Measurements from ENCODE around the gene RAB17.

Gene RAB17, protein sequence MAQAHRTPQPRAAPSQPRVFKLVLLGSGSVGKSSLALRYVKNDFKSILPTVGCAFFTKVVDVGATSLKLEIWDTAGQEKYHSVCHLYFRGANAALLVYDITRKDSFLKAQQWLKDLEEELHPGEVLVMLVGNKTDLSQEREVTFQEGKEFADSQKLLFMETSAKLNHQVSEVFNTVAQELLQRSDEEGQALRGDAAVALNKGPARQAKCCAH

DNA sequence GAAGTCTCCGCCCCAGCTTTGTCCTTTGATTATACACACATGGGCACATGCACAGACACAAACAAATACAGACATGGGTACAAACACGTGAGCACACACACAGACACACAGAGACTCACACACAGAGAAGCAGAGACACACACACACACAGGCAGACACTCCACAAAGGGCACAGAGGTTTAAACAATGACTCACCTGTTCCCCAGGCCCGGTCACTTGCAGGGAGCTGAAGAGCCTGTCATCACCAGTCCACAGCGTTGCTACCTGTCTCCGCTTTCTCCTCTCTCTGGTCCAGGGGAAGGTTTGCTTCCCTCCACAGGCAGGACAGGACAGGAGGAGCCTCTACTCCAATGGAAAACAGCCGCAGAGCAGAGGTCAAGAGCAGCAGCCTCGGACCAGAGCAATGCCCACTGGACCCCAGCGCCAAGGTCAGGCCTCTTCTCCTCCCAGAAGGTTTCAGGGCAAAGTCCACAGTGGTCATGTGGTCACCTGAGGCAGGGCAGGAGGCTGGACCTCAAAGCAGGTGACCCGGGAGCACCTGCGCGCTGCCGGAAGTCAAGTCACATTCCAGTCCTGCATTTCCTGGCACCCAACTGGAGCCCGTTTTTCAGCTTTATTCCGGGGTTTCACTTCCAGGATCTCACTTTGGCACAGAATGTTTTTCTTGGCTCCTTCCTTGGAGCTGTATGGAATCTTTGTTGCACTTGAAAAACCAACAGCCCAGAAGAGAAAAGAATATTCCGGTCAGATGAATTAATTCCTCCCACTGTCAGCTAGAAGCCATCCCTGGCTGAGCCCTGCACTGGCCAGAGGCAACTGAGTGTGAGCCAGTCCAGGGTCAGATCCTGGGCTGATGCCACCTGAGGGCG lies at the start of gene RAB17:
Gene RAB17 (minus strand): TSS at position 463 of the 869 bp plus-strand sequence. CDS start 4,580 bp downstream, outside the sequence.
- no peak for DNase-seq (ENCODE audit: low read depth in 2 of 2, low spot score in 1 of 2)

- no peak for DNase-seq (ENCODE audit: low read depth in 2 of 2, low spot score in 1 of 2)
These were observed 49.3 kb upstream of the RAB17 start for GRCh38 chr2:237639836-237640220.

GRCh38 chr2:237639052-237639835 lies 48.7 kb upstream of the RAB17 start:
- no peak for DNase-seq (ENCODE audit: low read depth in 2 of 2, low spot score in 1 of 2)

DNA sequence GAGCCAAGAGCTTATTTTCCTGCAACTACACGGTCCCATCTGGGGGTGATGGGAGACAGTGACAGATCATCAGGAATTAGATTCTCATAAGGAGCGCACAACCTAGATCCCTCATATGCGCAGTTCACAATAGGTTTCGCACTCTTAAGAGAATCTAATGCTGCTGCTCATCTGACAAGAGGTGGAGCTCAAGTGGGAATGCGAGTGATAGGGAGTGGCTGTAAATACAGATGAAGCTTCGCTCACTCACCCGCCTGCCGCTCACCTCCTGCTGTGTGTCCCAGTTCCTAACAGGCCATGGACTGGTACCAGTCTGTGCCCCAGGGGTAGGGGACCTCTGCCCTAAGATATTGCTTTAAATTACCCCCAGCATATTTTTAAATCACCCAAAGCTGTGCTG lies 47.6 kb upstream of the RAB17 start:
- no peak for DNase-seq (ENCODE audit: low read depth in 2 of 2, low spot score in 1 of 2)

GRCh38 chr2:237637429-237638135 lies 47.0 kb upstream of the RAB17 start:
- no peak for DNase-seq (ENCODE audit: low read depth in 2 of 2, low spot score in 1 of 2)

- DNase-seq (ENCODE audit: low read depth in 2 of 2, low spot score in 1 of 2) = no peak
These were observed 46.0 kb upstream of the RAB17 start for GRCh38 chr2:237636578-237636977.

- no peak for DNase-seq (ENCODE audit: low read depth in 2 of 2, low spot score in 1 of 2)
These were observed 42.6 kb upstream of the RAB17 start for GRCh38 chr2:237633061-237633561.

DNA sequence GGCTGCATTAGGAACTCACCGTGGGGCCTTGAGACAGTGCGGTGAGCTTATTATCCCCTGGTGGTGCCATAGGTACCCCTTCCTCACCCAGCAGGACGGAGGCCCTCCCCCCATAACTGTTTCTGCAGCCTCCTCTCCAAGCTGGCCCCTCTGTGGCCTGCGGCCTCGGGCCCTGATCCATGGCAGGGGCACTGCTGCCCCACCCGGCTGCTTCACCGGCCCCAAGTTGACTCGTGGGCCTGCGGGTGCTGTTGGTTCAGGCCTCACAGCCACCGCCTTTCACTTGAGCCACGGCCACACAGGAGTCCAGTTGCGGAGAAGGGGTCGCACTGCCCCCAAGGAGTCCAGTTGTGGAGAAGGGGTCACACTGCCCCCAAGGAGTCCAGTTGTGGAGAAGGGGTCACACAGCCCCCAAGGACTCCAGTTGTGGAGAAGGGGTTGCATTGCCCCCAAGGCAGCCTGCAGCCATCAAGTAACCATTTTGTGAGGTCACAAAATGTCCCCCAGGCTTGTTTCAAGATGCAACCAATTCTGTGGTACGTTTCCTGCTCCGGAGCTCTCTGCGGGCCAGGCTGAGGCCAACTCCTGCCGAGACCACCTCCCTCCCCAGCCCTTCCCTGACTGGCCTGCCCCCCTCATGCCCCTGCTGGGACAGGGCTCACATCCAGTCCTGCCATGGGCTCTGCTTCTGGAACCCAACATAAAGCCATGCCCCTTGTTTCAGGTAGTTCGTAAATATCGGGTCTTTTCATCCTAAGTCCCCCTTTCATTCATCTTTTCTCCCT lies 41.5 kb upstream of the RAB17 start:
- DNase-seq (ENCODE audit: low read depth in 2 of 2, low spot score in 1 of 2) = no peak

DNA sequence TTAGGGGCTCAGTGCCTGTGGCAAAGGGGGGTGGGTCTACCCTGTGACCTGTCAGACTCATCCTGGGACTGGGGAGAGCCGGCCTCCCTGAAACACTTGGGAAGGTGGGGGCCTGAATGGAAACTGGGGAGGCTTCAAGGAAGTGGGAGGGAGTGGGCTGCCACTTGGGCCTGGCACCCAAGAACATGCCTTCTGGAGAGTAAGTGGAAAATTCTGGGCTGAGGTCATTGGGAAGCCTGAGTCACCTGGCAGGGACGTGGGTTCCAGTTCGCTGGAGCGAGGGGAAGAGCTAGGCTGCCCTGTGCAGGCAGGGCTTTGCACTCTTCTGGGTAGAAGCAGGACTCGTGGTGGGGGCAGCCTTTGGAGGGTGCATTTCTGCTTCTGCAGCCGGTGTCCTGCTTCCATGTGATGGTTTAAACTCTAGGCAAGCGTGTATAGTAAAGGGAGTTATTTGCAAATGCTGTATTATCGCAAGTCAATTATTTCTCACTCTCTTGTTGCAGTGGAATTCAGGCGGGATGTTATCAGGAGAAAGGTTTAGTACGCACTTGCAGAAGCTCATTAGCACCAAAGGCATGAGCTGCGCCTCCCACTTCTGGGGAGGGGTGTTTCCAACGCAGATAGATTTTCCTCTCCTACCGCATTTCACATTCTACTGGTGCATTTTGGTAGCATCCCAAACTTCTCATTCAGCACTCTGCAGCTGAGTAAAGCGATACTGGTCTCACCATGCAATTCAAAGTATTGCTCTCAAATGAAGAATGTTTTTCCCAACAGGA lies 40.7 kb upstream of the RAB17 start:
- DNase-seq (ENCODE audit: low read depth in 2 of 2, low spot score in 1 of 2) = no peak

DNA sequence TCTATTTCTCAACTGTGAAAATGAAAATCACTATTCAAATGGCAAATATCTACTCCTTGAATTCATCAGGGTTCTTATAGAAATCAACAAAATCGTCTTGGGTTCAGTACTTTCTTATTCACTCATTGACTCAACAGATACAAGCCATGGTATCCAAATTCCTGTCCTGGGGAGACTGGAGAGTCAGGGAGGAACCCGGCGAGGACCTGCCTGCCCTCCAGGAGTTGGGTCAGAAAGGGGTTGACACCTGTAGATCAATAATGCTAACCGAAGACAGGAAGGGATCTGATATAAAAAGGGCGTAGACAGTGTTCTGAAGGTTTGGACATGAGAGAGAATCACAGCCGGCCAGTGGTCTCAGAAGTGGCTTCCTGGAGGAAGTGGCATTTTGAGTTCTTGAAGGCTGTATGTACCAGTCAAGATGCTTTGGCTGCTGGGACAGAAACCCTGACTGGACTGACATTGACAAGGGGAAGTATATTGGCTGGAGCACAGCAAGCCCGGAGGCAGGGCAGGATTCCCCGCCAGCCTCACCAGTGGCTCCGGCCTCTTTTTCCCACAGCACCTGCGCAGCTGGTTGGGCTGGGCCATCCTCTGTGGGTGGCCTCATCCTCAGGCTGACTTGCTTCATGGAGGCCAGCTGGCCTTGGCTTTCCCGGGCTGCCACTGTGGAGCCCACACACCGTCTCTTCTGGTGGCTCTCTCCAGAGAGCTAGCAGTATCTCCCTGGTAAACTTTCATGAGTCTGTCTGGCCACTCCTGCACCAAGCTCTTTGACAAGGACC lies 39.9 kb upstream of the RAB17 start:
- DNase-seq (ENCODE audit: low read depth in 2 of 2, low spot score in 1 of 2) = no peak

GRCh38 chr2:237629739-237630138 lies 39.2 kb upstream of the RAB17 start:
- no peak for DNase-seq (ENCODE audit: low read depth in 2 of 2, low spot score in 1 of 2)

GRCh38 chr2:237629188-237629534 lies 38.6 kb upstream of the RAB17 start:
- DNase-seq (ENCODE audit: low read depth in 2 of 2, low spot score in 1 of 2) = no peak

DNA sequence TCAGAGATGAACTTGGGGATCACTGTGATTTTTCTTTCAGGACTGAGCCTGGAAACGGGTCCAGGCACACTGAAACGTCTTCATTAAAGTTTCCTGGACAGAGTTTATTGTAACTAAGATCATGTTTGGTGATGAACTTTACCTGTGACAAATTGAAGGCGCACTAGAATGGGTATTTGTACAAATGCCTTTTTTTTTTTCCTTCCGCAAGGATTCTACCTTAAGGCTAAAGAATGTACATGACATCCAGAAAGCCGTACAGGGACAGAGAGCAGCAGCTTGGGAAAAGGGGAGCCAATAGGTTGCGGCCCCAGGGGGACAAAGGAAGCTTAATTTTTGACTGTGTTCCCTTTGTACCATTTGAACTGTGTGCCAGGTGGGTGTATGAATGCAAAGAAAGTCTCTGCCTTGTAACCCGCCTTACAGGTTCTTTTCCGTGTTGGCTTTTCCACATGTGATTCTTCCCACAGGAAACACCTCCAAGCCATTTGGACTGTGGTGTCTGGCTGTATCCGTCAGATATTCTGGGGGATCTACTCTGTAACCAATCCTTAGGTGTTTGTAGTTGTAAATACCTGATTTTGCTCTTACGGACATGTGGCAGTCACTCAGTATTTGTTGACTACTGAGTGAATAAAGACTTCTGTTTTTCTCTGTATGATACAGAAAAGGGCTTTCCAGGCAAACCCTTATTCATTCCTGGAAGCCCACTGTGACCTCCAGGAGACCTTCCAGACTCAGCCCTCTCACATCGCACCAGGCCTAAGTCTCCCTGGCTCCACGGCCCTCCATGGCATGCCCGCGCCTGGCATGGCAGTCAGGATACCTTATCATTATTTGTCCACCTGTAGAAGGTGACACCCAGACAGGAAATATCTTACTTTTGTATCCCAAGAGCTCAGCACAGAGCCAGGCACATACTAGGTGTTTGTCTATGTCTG lies 38.0 kb upstream of the RAB17 start:
- no peak for DNase-seq (ENCODE audit: low read depth in 2 of 2, low spot score in 1 of 2)

DNA sequence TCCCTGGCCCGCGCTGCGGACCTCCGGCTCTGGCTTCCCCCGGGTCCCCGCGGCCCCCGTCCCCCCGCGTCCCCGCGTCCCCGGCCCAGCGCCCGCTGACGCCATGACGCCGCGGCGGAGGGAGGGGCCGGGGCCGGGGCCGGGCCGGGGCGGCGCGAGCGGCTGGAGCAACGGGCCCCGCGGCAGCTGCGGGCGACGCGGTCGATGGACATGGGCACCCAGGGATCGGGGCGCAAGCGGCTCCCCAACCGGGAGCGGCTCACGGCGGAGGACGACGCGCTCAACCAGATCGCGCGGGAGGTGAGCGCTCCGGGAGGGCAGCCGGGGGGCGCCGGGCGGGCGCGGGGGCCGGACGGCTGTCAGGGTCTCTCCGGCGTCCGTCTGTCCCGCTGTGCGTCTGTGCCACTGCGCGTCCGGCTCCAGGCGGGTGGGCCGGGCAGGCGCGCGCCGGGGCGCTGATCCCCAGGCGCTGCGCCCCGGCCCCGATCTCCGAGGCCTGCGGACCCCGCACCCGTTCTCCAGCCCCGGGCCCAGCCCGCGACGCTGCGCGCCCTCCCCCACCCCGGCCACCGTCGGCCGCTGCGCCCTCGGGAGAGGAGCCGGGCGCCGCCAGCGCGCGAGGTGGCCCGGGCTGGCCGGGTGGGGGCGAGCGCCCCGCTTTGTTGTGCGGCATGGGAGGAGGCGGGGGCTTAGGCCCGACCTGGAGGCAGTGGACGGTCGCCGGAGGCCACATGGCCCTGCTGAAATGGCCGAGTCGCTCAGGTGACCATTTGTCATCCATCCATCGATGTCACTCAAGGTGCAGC lies 37.1 kb upstream of the RAB17 start, which contains the start of gene LRRFIP1:
Gene LRRFIP1 (plus strand): TSS at position 147 of the 806 bp plus-strand sequence. CDS start 58 bp downstream, at position 205.
- DNase-seq (ENCODE audit: low read depth in 2 of 2, low spot score in 1 of 2) = no peak

- no peak for DNase-seq (ENCODE audit: low read depth in 2 of 2, low spot score in 1 of 2)
These were observed 36.4 kb upstream of the RAB17 start for GRCh38 chr2:237626813-237627440.

- DNase-seq (ENCODE audit: low read depth in 2 of 2, low spot score in 1 of 2) = no peak
These were observed 35.2 kb upstream of the RAB17 start for GRCh38 chr2:237625777-237626176.
